ENCODE data around the gene LMBRD2. TPM values are rescaled to one million over a fixed set of nuclear protein-coding genes. Genes with fewer than 3 reads are reported as not detected.
"Not testable (repeated sequence)": the region's sequence is repeated elsewhere in the genome, so short reads cannot be mapped to it uniquely, and the experiment has no call there.

LMBRD2 gene
- polyA plus RNA-seq, 1 of the 3 experiments (the other 2 are of a cell fraction): 1.6 TPM

- H3K27me3 ChIP-seq (ENCODE audit: insufficient read depth): no peaks in the 10 kb centered on the region
- peaks cover 9% of the 10 kb centered on the region for H3F3A ChIP-seq (replicated peaks; ENCODE audit: insufficient read depth)
- WGBS (ENCODE audit: low lambda C conversion rate): 94% methylated on average over 5 of the region's 5 CpGs
- H3K4me3 ChIP-seq (ENCODE audit: low read depth in 2 of 2, low read length in 1 of 2): no peak overlapping the region
- no peaks in the 10 kb centered on the region for H4K20me1 ChIP-seq (ENCODE audit: insufficient read depth)
- no peak overlapping the region for H3K27ac ChIP-seq (ENCODE audit: low read depth in 2 of 2, low read length in 1 of 2)
- H2AFZ ChIP-seq (ENCODE audit: low read depth): no peak overlapping the region
- TF ChIP-seq NRF1 (IDR thresholded peaks at IDR 0.05; ENCODE audit: low read depth, low read length) (no peak), PBX3 (IDR thresholded peaks at IDR 0.05) (no peak), IRF3 (IDR thresholded peaks at IDR 0.05; ENCODE audit: low read depth, low read length) (no peak), FOXM1 (IDR thresholded peaks at IDR 0.05; ENCODE audit: low read depth) (no peak), NFIC (IDR thresholded peaks at IDR 0.05; ENCODE audit: borderline replicate concordance) (no peak), EP300 (IDR thresholded peaks at IDR 0.05; ENCODE audit: borderline replicate concordance in 1 of 2, low read depth in 1 of 2, low read length in 1 of 2) (no peak), MAX (IDR thresholded peaks at IDR 0.05; ENCODE audit: low read depth) (no peak), RAD21 (IDR thresholded peaks at IDR 0.05; ENCODE audit: low read length) (no peak), MXI1 (IDR thresholded peaks at IDR 0.05; ENCODE audit: low read depth, low read length) (no peak)
- no peaks in the 10 kb centered on the region for H3K79me2 ChIP-seq (ENCODE audit: insufficient read depth)
- POLR2A ChIA-PET: no interaction called here
- H3K9ac ChIP-seq: no peak overlapping the region
- H3K9me2 ChIP-seq: no peaks in the 10 kb centered on the region
- DNase-seq: no peak
- CTCF ChIA-PET: interaction anchor here (0.7 kb wide), 1 partner anchor 115 kb away, joined by 3 read pairs; no protein-coding TSS in a partner anchor
- H3K9me3 ChIP-seq: no peaks in the 10 kb centered on the region
- H3K36me3 ChIP-seq (replicated peaks in 1 of 2; ENCODE audit: control insufficient read depth in 1 of 2, insufficient read depth in 2 of 2, low read length in 1 of 2): peaks cover 67 to 68% of the 10 kb centered on the region in 2 experiments
- no peaks in the 10 kb centered on the region for H3K4me1 ChIP-seq (ENCODE audit: control insufficient read depth in 1 of 2, insufficient read depth in 2 of 2, low read depth in 1 of 2, low read length in 1 of 2)
- H3K4me2 ChIP-seq: no peak overlapping the region
Measured at GRCh38 chr5:36193746-36194145, 42.1 kb upstream of the LMBRD2 start.

- WGBS (ENCODE audit: low lambda C conversion rate): 88% methylated on average over 1 of the region's 4 CpGs
- H3K27me3 ChIP-seq (ENCODE audit: insufficient read depth); H3K9ac ChIP-seq; CTCF ChIA-PET; DNase-seq; H3K4me3 ChIP-seq (ENCODE audit: low read depth in 2 of 2, low read length in 1 of 2); H3K9me3 ChIP-seq; H3K79me2 ChIP-seq (ENCODE audit: insufficient read depth); H4K20me1 ChIP-seq (ENCODE audit: insufficient read depth); H3F3A ChIP-seq (replicated peaks; ENCODE audit: insufficient read depth); H3K4me1 ChIP-seq (ENCODE audit: control insufficient read depth in 1 of 2, insufficient read depth in 2 of 2, low read depth in 1 of 2, low read length in 1 of 2); H3K27ac ChIP-seq (ENCODE audit: low read depth in 2 of 2, low read length in 1 of 2); H2AFZ ChIP-seq (ENCODE audit: low read depth); H3K4me2 ChIP-seq; POLR2A ChIA-PET; H3K9me2 ChIP-seq: not testable (repeated sequence)
- peaks cover 37 to 41% of the 10 kb centered on the region in 2 experiments for H3K36me3 ChIP-seq (replicated peaks in 1 of 2; ENCODE audit: control insufficient read depth in 1 of 2, insufficient read depth in 2 of 2, low read length in 1 of 2)
Measured at GRCh38 chr5:36184408-36184807, 32.7 kb upstream of the LMBRD2 start.

- H3K27ac ChIP-seq (ENCODE audit: low read depth in 2 of 2, low read length in 1 of 2): no peak overlapping the region
- H3K36me3 ChIP-seq (replicated peaks in 1 of 2; ENCODE audit: control insufficient read depth in 1 of 2, insufficient read depth in 2 of 2, low read length in 1 of 2): peaks cover 54 to 66% of the 10 kb centered on the region in 2 experiments
- no peaks in the 10 kb centered on the region for H3K9me2 ChIP-seq
- no peak overlapping the region for H3K4me2 ChIP-seq
- no peak overlapping the region for H3K9ac ChIP-seq
- H3K4me1 ChIP-seq (ENCODE audit: control insufficient read depth in 1 of 2, insufficient read depth in 2 of 2, low read depth in 1 of 2, low read length in 1 of 2): no peaks in the 10 kb centered on the region
- H3K79me2 ChIP-seq (ENCODE audit: insufficient read depth): no peaks in the 10 kb centered on the region; the same call in 1 of the 2 replicates
- no peak overlapping the region for H2AFZ ChIP-seq (ENCODE audit: low read depth)
- WGBS (ENCODE audit: low lambda C conversion rate): 100% methylated on average over 2 of the region's 2 CpGs
- TF ChIP-seq CTCF (IDR thresholded peaks at IDR 0.05) (no peak), SMC3 (IDR thresholded peaks at IDR 0.05; ENCODE audit: low read depth, low read length) (no peak), TAF1 (IDR thresholded peaks at IDR 0.05; ENCODE audit: borderline replicate concordance, low read depth, low read length) (no peak), FOXJ3 (CRISPR knock-in tag; IDR thresholded peaks at IDR 0.05) (no peak), MEF2A (IDR thresholded peaks at IDR 0.05; ENCODE audit: borderline replicate concordance, low read depth) (no peak), SIN3A (IDR thresholded peaks at IDR 0.05; ENCODE audit: borderline replicate concordance, low read depth, low read length) (no peak)
- no peak overlapping the region for H3K4me3 ChIP-seq (ENCODE audit: low read depth in 2 of 2, low read length in 1 of 2)
- H3F3A ChIP-seq (replicated peaks; ENCODE audit: insufficient read depth): peaks cover 5% of the 10 kb centered on the region
- no peak for DNase-seq
- ChIA-PET CTCF (interaction anchor here (0.8 kb wide), 1 partner anchor 61 kb away, joined by 3 read pairs; no protein-coding TSS in a partner anchor), POLR2A (no interaction called here)
- H3K27me3 ChIP-seq (ENCODE audit: insufficient read depth): no peaks in the 10 kb centered on the region
- H3K9me3 ChIP-seq: no peaks in the 10 kb centered on the region
- no peaks in the 10 kb centered on the region for H4K20me1 ChIP-seq (ENCODE audit: insufficient read depth)
Measured at GRCh38 chr5:36181774-36182173, 30.1 kb upstream of the LMBRD2 start.

Measured in SK-N-SH (cell line).